GM18498 (cell line): ENCODE data around the gene NUP85.
A peak's percentile ranks its signal among the peaks of the same experiment; 100 is the strongest.
"Not testable (repeated sequence)": the region's sequence is repeated elsewhere in the genome, so short reads cannot be mapped to it uniquely, and the experiment has no call there.

Source experiments
- ATAC-seq: cut with Tn5 transposase; IDR thresholded peaks from one replicate; pipeline ENCODE4 v1.9.1; 2021; ENCODE audit warnings: mild to moderate bottlenecking, moderate library complexity; ENCODE audit not compliant: unreplicated experiment

Gene NUP85

GRCh38 chr17:75240394-75241142, 35.1 kb downstream of the NUP85 start:
- no peak for ATAC-seq

DNA sequence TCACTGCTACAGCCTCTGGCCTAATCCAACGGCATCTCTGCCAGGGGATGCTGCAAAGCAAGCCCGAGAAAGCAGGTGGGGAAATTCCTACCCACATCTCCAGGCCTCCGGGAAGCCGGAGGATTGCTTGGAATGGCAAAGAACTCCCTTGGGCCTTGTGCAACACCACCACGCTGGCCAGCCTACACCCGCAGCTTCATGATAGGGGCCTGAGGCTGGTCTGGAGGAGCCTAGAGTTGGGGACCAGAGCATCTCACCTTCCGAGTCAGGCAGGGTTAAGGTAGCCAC, 35.6 kb downstream of the NUP85 start:
- ATAC-seq: no peak

DNA sequence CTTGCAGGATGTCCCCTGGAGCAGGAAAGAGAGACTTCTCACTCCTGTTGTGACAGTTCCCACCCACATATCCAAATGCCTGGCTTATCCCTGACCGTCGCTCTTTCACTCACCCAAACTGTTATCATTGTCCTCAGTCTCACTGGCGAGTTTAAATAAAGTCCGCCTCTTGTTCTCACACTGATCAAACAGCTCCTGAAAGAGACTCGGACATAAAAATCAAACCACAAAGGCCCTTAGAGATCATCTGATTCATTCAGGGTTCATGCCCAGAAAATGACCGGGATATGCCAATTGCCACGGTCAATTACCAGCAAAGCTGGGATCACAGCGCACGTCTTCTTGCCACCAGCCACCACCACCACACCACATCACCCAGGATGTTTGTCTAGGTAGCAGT, 36.0 kb downstream of the NUP85 start:
- ATAC-seq: no peak

GRCh38 chr17:75241996-75242460, 36.5 kb downstream of the NUP85 start:
- ATAC-seq: no peak

DNA sequence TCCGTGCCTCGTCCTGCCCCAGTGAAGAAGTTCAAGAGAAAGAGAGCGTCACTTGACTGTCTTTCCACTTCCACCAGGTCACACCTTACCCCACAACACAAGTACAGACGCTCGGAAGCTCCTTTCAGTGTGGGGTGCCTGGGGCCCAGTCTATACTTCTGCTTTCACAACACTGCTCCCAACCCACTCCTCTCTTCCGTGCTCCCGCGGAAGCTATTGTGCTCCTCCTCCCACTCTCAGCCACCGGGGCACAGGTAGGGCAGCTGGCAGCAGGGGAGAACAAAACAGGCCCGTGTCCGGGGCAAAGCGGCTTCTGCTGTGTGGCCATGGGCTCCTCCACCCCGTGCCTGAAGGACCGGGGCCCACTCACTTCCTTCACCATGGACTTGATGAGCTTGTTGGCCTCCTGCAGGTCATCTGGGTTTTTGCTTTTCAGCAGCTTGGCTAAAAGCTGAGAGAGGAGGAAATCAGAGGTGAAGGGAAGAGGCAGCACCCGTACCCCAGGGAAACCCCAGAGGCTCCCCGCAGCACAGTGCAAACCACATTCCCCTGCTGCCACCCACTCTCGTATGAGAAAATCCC, 37.1 kb downstream of the NUP85 start:
- ATAC-seq: no peak

DNA sequence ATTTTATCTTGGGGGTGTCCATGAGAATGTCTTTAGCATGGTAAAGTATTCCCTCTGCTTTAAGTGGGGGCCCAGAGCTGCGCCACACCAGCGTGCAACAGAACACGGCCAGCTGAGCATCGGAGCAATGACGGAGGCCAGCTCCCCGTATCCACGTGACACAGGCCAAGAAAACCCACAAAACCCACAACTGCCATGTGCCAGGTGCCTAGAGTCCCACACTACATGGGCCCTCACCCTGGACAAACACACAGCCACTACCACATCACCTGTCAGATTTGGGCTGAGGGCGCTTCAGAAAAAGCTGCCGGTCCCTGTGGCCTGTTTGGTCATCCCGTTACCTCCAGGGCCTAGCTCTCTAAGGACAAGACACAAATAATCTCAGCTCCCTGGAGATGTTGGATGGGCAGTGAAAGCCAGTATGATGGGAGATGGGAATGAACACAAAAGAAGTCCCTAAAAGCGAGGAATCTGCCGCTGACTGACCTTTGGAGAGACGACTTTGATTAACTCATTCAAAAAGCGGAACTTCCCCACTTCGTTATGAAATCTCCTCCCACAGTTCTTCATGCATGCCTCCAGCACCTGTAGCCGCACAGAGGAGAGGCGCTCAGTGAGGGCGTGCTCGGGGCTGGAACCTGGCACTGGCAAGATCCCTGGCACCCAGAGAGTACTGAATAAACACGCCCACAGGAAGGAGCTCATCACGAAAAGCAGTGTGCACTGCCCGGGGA, 38.8 kb downstream of the NUP85 start:
- ATAC-seq: no peak

GRCh38 chr17:75245011-75245410, 39.5 kb downstream of the NUP85 start:
- no peak for ATAC-seq

DNA sequence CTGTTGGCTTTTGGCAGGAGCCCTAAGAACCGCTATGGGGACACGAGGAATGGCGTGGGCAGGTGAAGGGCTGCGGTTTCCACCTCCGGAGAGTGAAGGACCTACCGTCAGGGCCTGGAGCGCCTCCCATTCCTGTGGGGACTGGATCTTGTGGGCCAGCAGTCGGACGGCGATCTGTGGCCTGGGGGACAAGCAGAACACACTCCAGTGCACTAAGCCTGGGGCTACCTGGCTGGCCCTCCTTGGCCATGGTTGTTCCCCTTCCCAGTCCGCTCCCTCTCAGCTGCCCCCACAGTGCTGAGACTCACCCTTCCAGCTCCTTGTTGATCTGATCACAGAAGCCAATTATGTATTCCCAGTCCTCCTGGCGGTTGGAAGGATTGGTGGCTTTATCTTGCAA, 40.9 kb downstream of the NUP85 start:
- ATAC-seq: no peak

GRCh38 chr17:75249564-75249963, 44.1 kb downstream of the NUP85 start:
- ATAC-seq: no peak

DNA sequence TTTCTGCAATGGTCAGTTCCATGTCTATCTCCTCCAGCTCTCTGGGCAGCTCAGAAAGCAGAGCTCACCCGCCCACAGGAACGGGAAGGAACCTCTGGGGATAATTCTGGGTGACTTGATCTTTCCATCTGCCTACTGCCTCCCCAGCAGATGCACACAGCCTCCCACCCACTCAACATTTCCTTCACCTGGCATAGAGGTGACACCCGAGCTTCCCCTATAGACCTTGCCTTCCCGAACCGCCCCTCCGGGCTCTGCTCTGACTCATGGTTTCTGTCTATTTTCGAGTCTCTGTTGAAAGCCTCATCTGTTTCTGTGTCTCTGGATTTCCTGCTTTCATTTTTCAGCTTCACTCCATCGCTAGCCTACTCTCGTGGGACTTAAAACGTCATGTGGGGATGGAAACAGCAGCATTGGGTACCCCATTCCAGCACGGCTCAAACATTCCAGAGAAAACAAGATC, 44.6 kb downstream of the NUP85 start:
- peak; percentile 85 for ATAC-seq

GRCh38 chr17:75252039-75252816, 46.7 kb downstream of the NUP85 start:
- no peak for ATAC-seq

GRCh38 chr17:75255954-75256698, 50.6 kb downstream of the NUP85 start:
- not testable (repeated sequence) for ATAC-seq

DNA sequence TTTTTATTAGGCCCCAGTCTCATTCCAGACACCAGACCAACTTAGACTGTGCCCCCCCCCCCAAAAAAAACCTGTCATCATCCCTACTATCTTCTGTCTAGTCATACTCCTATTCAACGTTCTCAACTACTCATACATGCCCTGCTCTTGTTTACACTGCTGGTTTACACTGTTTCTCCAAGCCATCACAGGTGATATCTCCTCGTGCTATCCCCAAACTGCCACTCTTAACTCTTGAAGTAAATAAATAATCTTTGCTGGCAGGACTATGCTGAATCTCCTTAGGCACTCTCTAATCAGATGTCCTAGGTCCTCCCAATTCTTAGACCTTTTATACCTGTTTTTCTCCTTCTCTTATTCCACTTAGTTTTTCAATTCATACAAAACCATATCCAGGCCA, 51.7 kb downstream of the NUP85 start:
- not testable (repeated sequence) for ATAC-seq

DNA sequence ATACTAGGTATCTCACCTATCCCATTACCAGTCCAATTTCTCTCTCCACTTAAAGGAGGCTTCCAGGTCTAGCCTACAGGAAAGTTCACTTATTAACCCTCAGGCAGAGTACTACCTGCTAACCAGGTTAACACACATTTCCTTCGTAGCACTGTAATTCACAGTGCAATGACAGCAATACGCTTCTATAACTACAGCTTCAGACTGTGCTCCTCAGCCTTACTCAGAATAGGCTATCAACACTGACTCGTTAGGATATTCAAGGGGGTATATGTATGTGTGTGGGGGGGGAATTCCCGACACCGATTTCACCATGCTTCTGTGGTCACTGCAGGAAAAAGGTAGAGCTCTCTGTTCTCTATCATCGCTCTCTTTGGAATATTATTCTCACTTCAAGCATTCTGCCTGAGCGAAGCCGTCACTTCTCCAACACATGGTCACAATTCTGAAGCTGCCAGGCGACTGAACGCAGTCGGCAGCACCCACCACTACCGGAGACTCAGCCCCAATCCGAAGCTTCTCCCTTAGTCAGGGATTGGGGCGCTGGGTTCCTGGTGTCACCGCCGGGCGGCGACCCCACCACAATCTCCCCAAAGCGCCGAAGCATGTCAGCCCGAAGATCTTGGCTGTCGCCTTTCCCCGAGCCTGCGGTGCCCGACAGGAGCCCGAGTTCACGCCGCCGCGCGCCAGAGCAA, 55.3 kb downstream of the NUP85 start:
- peak; percentile 17 for ATAC-seq

GRCh38 chr17:75261336-75262111, 56.0 kb downstream of the NUP85 start, which contains the start of the genes GGA3 and MRPS7:
Gene GGA3 (minus strand): TSS chr17:75261606. CDS start chr17:75261587, 19 bp downstream.
Gene MRPS7 (plus strand): TSS chr17:75261879. CDS start chr17:75261901, 22 bp downstream.
- ATAC-seq: peak; percentile 91

DNA sequence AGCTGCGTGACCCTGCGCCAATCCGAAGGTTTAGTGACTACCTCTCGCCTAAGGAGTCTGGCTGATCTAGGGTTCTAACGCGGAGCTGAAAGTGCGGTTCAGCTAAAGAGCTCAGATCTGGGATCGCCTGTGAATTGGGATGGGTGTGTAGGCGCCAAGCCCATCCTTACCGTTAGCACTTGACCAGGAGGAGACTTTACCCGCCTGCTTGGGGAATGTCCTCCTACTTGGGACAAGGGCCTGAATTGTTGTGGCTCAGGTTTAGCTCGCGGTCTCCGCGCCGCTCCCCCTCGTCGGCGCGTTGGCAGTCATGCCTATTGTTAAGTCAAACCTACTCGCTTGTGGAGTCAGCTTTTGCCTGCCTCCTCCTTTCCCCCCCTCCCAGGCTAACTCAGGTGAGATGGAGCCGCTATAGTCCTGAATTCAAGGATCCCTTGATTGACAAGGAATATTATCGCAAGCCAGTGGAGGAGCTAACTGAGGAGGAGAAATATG, 56.7 kb downstream of the NUP85 start:
- ATAC-seq: peak; percentile 21

GRCh38 chr17:75263055-75263454, 57.6 kb downstream of the NUP85 start:
- ATAC-seq: no peak

DNA sequence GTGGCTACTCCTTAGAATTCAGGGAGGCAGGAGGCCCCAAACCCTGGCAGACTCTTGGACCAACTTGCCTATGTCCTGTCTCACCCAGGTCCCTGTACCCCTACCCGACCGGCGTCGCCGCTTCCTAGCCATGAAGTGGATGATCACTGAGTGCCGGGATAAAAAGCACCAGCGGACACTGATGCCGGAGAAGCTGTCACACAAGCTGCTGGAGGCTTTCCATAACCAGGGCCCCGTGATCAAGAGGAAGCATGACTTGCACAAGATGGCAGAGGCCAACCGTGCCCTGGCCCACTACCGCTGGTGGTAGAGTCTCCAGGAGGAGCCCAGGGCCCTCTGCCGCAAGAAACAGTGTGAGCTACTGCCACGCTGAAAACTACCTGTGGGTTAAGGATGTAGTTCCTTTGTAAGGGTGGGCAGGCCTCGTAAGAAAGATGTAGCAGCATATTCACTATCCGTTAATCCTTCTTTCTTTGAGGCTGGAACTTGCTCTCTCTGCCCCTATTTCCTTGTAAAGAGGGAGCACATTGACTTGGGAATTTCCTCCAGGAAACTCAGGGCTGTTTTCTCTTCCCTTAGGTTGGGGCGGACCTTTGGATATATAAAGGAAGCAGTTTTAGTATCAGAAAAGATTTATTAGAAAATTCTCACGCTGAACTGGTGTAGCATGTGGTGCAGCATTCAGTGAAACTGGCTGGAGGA, 60.3 kb downstream of the NUP85 start:
- ATAC-seq: no peak
